ENCODE data around the gene GTF2H4. TPM values are rescaled to one million over a fixed set of nuclear protein-coding genes. Genes with fewer than 3 reads are reported as not detected.
"Not testable (repeated sequence)": the region's sequence is repeated elsewhere in the genome, so short reads cannot be mapped to it uniquely, and the experiment has no call there.

The GTF2H4 gene
- total and polyA plus RNA-seq, 3 donors from 2014 or later, result 23.0 to 38.1 (median 30.6) TPM

DNA sequence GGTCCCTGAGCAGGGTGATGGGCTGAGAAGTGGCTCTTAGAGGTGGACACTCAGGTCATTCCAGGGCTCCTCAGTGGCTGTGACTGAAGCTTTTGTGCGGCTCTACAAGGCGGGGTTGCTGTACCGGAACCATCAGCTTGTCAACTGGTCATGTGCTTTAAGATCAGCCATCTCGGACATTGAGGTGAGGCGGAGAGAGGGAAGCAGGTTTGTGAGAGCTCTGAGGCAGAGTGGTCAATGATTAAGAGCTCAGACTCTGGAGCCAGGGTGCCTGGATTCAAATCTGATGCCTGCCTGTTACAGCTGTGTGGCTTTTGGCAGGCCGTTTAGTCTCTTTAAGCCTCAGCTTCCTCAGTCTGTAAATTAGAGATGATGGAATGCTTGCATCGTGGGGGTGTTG lies 9.0 kb downstream of the GTF2H4 start:
- no peaks in the 10 kb centered on the region for H3K27me3 ChIP-seq
- no peak overlapping the region for H3K4me3 ChIP-seq
- 92 to 95% methylated on average over 7 of the region's 7 CpGs for WGBS, 2 donors
- peaks cover 22% of the 10 kb centered on the region for H3K4me1 ChIP-seq
- H3K27ac ChIP-seq, result no peak overlapping the region
- intact Hi-C loops (cut with DNase I; ENCODE audit: low total_unique reads), result loop anchor here (5.0 kb wide), 1 partner anchor 150 kb away; no protein-coding TSS in a partner anchor
- no peak for DNase-seq
- H3K9me3 ChIP-seq, result no peaks in the 10 kb centered on the region
- TF ChIP-seq, protein P1, sequence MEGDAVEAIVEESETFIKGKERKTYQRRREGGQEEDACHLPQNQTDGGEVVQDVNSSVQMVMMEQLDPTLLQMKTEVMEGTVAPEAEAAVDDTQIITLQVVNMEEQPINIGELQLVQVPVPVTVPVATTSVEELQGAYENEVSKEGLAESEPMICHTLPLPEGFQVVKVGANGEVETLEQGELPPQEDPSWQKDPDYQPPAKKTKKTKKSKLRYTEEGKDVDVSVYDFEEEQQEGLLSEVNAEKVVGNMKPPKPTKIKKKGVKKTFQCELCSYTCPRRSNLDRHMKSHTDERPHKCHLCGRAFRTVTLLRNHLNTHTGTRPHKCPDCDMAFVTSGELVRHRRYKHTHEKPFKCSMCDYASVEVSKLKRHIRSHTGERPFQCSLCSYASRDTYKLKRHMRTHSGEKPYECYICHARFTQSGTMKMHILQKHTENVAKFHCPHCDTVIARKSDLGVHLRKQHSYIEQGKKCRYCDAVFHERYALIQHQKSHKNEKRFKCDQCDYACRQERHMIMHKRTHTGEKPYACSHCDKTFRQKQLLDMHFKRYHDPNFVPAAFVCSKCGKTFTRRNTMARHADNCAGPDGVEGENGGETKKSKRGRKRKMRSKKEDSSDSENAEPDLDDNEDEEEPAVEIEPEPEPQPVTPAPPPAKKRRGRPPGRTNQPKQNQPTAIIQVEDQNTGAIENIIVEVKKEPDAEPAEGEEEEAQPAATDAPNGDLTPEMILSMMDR (IDR thresholded peaks at IDR 0.05), result no peak
- TF ChIP-seq POLR2A (IDR thresholded peaks at IDR 0.05), result no peak
- no peaks in the 10 kb centered on the region for H3K36me3 ChIP-seq (ENCODE audit: low read depth, missing control alignments)

DNA sequence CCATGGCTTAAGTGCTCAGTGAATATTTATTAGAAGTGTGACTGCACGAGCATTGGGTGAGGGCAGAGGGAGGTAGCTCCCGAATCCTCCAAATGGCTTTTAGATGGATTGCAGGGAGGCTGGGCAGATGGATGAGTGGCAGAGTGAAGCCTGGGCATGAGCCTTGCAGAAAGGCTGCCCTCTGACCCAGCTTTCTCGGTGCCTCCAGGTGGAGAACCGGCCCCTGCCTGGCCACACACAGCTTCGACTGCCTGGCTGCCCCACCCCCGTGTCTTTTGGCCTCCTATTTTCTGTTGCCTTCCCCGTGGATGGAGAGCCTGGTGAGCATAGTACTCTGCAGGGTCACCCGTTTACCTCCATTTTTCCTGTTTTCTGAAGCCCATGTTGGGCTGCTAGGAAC lies 9.5 kb downstream of the GTF2H4 start:
- H3K9me3 ChIP-seq, result no peaks in the 10 kb centered on the region
- H3K36me3 ChIP-seq (ENCODE audit: low read depth, missing control alignments), result no peaks in the 10 kb centered on the region
- 88 to 89% methylated on average over 8 of the region's 8 CpGs for whole genome bisulfite sequencing, 2 donors
- H3K4me1 ChIP-seq, result peaks cover 22% of the 10 kb centered on the region
- no peak overlapping the region for H3K27ac ChIP-seq
- DNase-seq, result no peak
- TF ChIP-seq, protein P1 (IDR thresholded peaks at IDR 0.05), result no peak
- no peak for TF ChIP-seq POLR2A (IDR thresholded peaks at IDR 0.05)
- no peak overlapping the region for H3K4me3 ChIP-seq
- H3K27me3 ChIP-seq, result no peaks in the 10 kb centered on the region
- intact Hi-C loops (cut with DNase I; ENCODE audit: low total_unique reads), result loop anchor here (5.0 kb wide), 1 partner anchor 150 kb away; no protein-coding TSS in a partner anchor

DNA sequence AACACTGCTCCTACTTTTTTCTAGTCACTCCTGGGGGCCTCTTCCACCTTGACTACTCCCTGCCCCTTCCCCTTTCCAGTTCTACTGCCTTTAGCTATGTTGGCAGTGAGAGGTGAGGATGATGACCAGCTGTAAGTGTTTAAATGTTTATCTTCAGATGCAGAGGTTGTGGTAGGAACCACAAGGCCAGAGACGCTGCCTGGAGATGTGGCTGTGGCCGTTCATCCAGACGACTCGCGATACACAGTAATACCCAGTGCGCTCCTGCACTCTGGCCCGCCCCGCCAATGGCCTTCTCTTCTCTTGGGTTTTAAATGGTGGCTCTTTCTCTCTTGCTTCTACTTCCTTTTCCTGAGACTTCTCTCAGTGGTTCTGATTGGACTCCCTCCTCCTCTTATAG lies 10.7 kb downstream of the GTF2H4 start:
- intact Hi-C loops (cut with DNase I; ENCODE audit: low total_unique reads), result loop anchor here (5.0 kb wide), 1 partner anchor 149 kb away; no protein-coding TSS in a partner anchor
- no peak for TF ChIP-seq POLR2A (IDR thresholded peaks at IDR 0.05)
- TF ChIP-seq, protein P1 (IDR thresholded peaks at IDR 0.05), result no peak
- no peaks in the 10 kb centered on the region for H3K27me3 ChIP-seq
- WGBS, 2 donors, result 93 to 95% methylated on average over 8 of the region's 8 CpGs
- H3K4me3 ChIP-seq, result no peak overlapping the region
- no peak overlapping the region for H3K27ac ChIP-seq
- no peaks in the 10 kb centered on the region for H3K9me3 ChIP-seq
- H3K36me3 ChIP-seq (ENCODE audit: low read depth, missing control alignments), result no peaks in the 10 kb centered on the region
- DNase-seq, result no peak
- peaks cover 16% of the 10 kb centered on the region for H3K4me1 ChIP-seq

DNA sequence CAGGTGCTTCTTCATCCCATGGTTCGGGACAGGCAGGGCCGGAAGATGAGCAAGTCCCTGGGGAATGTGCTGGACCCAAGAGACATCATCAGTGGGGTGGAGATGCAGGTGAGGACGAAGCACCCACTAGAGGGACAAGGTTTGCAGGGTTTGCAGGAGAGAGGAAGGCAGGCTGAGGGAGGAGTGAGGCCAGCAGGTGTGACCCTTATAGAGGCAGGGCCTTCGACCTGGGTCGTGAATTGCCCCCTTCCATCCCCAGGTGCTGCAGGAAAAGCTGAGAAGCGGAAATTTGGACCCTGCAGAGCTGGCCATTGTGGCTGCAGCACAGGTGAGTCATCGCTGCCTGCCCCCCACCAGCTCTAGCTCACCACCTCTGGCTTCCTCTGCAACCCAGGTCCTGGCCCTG lies 14.4 kb downstream of the GTF2H4 start:
- intact Hi-C loops (cut with DNase I; ENCODE audit: low total_unique reads), result no loop called here
- no peak for DNase-seq
- no peak overlapping the region for H3K4me3 ChIP-seq
- H3K9me3 ChIP-seq, result no peaks in the 10 kb centered on the region
- H3K4me1 ChIP-seq, result no peaks in the 10 kb centered on the region
- no peaks in the 10 kb centered on the region for H3K27me3 ChIP-seq
- 87 to 89% methylated on average over 7 of the region's 7 CpGs for WGBS, 2 donors
- no peaks in the 10 kb centered on the region for H3K36me3 ChIP-seq (ENCODE audit: low read depth, missing control alignments)
- H3K27ac ChIP-seq, result no peak overlapping the region
- TF ChIP-seq, protein P1 (IDR thresholded peaks at IDR 0.05), result no peak
- TF ChIP-seq POLR2A (IDR thresholded peaks at IDR 0.05), result no peak

DNA sequence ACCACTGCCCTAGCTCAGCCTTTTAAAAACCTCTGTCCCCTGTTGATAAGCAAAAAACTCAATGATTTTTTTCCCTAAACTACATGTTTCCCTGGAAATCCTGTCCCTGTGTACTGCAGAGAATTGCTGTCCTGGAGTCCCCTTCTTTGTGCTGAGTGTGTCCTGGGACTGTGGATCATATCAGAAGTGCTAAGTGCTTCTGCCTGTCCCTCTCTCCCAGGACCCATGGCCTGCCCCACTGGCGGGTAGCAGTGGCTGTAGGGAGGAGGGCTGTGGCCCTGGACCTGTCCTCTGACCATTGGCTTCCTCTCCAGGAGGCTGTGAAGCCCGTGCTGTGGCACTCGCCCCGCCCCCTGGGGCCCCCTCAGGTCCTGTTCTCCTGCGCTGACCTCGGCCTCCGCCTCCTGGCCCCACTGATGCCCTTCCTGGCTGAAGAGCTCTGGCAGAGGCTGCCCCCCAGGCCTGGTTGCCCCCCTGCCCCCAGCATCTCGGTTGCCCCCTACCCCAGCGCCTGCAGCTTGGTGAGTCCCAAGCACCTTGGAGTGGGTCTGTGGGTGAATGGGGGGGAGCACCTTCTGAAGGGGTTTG lies 16.1 kb downstream of the GTF2H4 start:
- H3K9me3 ChIP-seq; intact Hi-C loops (cut with DNase I; ENCODE audit: low total_unique reads): not testable (repeated sequence)

More for the DNA sequence above, 16.1 kb downstream of the GTF2H4 start:
- WGBS, 2 donors, result 86 to 89% methylated on average over 4 to 9 of the region's 9 CpGs
- H3K4me1 ChIP-seq; H3K27ac ChIP-seq; H3K4me3 ChIP-seq; H3K27me3 ChIP-seq; H3K36me3 ChIP-seq (ENCODE audit: low read depth, missing control alignments); DNase-seq: not testable (repeated sequence)
